ENCODE measurements around the gene GNAT3.

GNAT3 gene

DNA sequence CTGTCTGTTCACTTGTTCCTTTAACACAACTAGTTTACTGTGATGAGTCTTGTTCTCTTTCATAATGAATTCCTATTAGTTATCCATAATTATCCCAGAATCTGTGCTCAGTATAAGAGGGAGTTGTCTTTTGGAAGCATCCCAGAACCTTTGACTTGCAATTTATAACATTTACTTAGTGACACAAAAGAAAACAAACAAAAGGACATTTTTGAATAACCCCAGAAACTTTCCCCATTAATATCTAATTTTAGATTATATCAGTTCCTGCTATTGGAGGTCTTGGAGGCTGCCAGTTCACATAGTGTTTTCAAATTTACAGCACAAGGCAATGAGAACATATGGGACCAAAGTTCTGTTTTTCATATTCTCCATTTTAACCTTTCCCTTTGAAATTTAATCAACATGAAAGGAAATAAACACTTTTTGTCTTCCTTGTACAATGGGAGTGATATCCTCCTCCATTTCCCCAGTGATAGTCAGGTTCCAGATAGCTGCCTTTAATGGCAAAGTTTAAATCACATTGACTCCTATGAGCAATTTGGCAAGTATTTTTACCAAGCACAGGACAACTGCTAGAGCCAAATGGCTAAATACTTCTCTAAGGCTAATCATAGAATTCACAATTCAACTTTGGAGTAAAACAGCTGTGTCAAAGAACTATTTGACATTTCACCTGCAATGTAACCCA, 37.1 kb upstream of the GNAT3 start:
- Histone ChIP-seq H3K79me1 (ENCODE audit: low read depth, low read length) (no peaks in the 10 kb centered on the region), H3K36me3 (replicated peaks in 1 of 2; ENCODE audit: control insufficient read depth in 2 of 2, insufficient read depth in 2 of 2, low read length in 2 of 2) (no peaks in the 10 kb centered on the region), H3K23ac (ENCODE audit: low read depth, low read length, poor library complexity) (no peak overlapping the region), H3K14ac (ENCODE audit: low read length) (no peak overlapping the region), H4K8ac (ENCODE audit: low read depth, low read length) (no peak overlapping the region), H3K9ac (ENCODE audit: low read depth, low read length, poor library complexity) (no peak overlapping the region), H3K27me3 (ENCODE audit: control insufficient read depth in 3 of 3, insufficient read depth in 3 of 3, low read depth in 1 of 3, low read length in 3 of 3) (no peaks in the 10 kb centered on the region), H3K4me3 (ENCODE audit: low read length in 2 of 2) (no peak overlapping the region), H4K91ac (ENCODE audit: low read depth, low read length, poor library complexity) (no peak overlapping the region), H2BK120ac (ENCODE audit: low read depth, low read length) (no peak overlapping the region), H2BK15ac (ENCODE audit: low read length) (no peak overlapping the region), H3K4me2 (ENCODE audit: insufficient read depth, low read length, poor library complexity, severe bottlenecking) (no peak overlapping the region), H2AFZ (ENCODE audit: low read length) (no peak overlapping the region), H3K9me3 (replicated peaks in 1 of 2; ENCODE audit: control insufficient read depth in 2 of 2, insufficient read depth in 1 of 2, low read depth in 1 of 2, low read length in 2 of 2) (no peaks in the 10 kb centered on the region), H2AK5ac (ENCODE audit: low read depth, low read length) (no peak overlapping the region), H2BK12ac (ENCODE audit: low read length) (no peak overlapping the region), H3K4me1 (ENCODE audit: control insufficient read depth in 2 of 2, insufficient read depth in 1 of 2, low read depth in 1 of 2, low read length in 2 of 2) (no peaks in the 10 kb centered on the region), H3K18ac (ENCODE audit: low read length) (no peak overlapping the region), H3K4ac (ENCODE audit: low read length) (no peak overlapping the region), H2BK5ac (ENCODE audit: low read length) (no peak overlapping the region), H3K27ac (replicated peaks; ENCODE audit: low read length) (no peak overlapping the region)
- no peak for DNase-seq (ENCODE audit: low spot score)

- no peak overlapping the region for H2BK120ac ChIP-seq (ENCODE audit: low read depth, low read length)
- H3K27ac ChIP-seq (replicated peaks; ENCODE audit: low read length) = no peak overlapping the region
- no peak overlapping the region for H2BK5ac ChIP-seq (ENCODE audit: low read length)
- no peak overlapping the region for H3K4ac ChIP-seq (ENCODE audit: low read length)
- no CpG with 5 or more reads among the region's 1 CpG for WGBS, 2 donors (ENCODE audit: extremely low coverage in 2 of 2, insufficient read length in 2 of 2, insufficient replicate concordance in 1 of 2)
- no peak overlapping the region for H2AFZ ChIP-seq (ENCODE audit: low read length)
- H2BK12ac ChIP-seq (ENCODE audit: low read length) = no peak overlapping the region
- no peak for DNase-seq (ENCODE audit: low spot score)
- H3K36me3 ChIP-seq (replicated peaks in 1 of 2; ENCODE audit: control insufficient read depth in 2 of 2, insufficient read depth in 2 of 2, low read length in 2 of 2) = no peaks in the 10 kb centered on the region
- H3K27me3 ChIP-seq (ENCODE audit: control insufficient read depth in 3 of 3, insufficient read depth in 3 of 3, low read depth in 1 of 3, low read length in 3 of 3) = no peaks in the 10 kb centered on the region
- H3K14ac ChIP-seq (ENCODE audit: low read length) = no peak overlapping the region
- no peak overlapping the region for H3K4me2 ChIP-seq (ENCODE audit: insufficient read depth, low read length, poor library complexity, severe bottlenecking)
- no peak overlapping the region for H4K91ac ChIP-seq (ENCODE audit: low read depth, low read length, poor library complexity)
- no peak overlapping the region for H2BK15ac ChIP-seq (ENCODE audit: low read length)
- H3K18ac ChIP-seq (ENCODE audit: low read length) = no peak overlapping the region
- no peak overlapping the region for H3K4me3 ChIP-seq (ENCODE audit: low read length in 2 of 2)
- no peaks in the 10 kb centered on the region for H3K4me1 ChIP-seq (ENCODE audit: control insufficient read depth in 2 of 2, insufficient read depth in 1 of 2, low read depth in 1 of 2, low read length in 2 of 2)
- H3K79me1 ChIP-seq (ENCODE audit: low read depth, low read length) = no peaks in the 10 kb centered on the region
- no peak overlapping the region for H3K23ac ChIP-seq (ENCODE audit: low read depth, low read length, poor library complexity)
- H4K8ac ChIP-seq (ENCODE audit: low read depth, low read length) = no peak overlapping the region
- H3K9ac ChIP-seq (ENCODE audit: low read depth, low read length, poor library complexity) = no peak overlapping the region
- H2AK5ac ChIP-seq (ENCODE audit: low read depth, low read length) = no peak overlapping the region
- H3K9me3 ChIP-seq (replicated peaks in 1 of 2; ENCODE audit: control insufficient read depth in 2 of 2, insufficient read depth in 1 of 2, low read depth in 1 of 2, low read length in 2 of 2) = peaks cover 3 to 5% of the 10 kb centered on the region in 2 donors
Measured at GRCh38 chr7:80542398-80542797, 30.5 kb upstream of the GNAT3 start.

DNA sequence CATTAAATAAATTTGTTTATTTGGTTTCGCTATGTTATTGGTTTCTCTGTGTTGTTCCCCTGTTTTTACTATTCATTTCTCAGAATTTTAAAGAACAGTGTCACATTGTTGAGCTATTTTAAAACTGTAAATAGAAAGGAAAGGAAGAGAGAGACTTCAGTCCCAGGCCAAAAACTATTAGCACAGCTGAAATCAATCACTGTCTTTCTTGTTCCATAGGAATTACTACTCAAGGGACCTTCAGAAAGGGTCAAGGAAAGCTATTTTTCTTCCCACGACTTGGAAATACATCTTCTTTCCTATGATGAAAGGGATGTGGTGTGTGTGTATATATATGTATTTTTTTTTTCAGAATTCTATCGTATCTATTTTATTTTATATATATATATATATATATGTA, 29.0 kb upstream of the GNAT3 start:
- H2AK5ac ChIP-seq (ENCODE audit: low read depth, low read length) = no peak overlapping the region
- no peak overlapping the region for H3K23ac ChIP-seq (ENCODE audit: low read depth, low read length, poor library complexity)
- H3K4me3 ChIP-seq (ENCODE audit: low read length in 2 of 2) = no peak overlapping the region
- H4K91ac ChIP-seq (ENCODE audit: low read depth, low read length, poor library complexity) = no peak overlapping the region
- no peak overlapping the region for H3K4ac ChIP-seq (ENCODE audit: low read length)
- H3K9ac ChIP-seq (ENCODE audit: low read depth, low read length, poor library complexity) = no peak overlapping the region
- no peak overlapping the region for H2BK12ac ChIP-seq (ENCODE audit: low read length)
- H3K27me3 ChIP-seq (ENCODE audit: control insufficient read depth in 3 of 3, insufficient read depth in 3 of 3, low read depth in 1 of 3, low read length in 3 of 3) = no peaks in the 10 kb centered on the region
- H3K27ac ChIP-seq (replicated peaks; ENCODE audit: low read length) = no peak overlapping the region
- no peak overlapping the region for H2BK5ac ChIP-seq (ENCODE audit: low read length)
- DNase-seq (ENCODE audit: low spot score) = no peak
- H4K8ac ChIP-seq (ENCODE audit: low read depth, low read length) = no peak overlapping the region
- H3K4me2 ChIP-seq (ENCODE audit: insufficient read depth, low read length, poor library complexity, severe bottlenecking) = no peak overlapping the region
- peaks cover 3 to 5% of the 10 kb centered on the region in 2 donors for H3K9me3 ChIP-seq (replicated peaks in 1 of 2; ENCODE audit: control insufficient read depth in 2 of 2, insufficient read depth in 1 of 2, low read depth in 1 of 2, low read length in 2 of 2)
- WGBS, 2 donors (ENCODE audit: extremely low coverage in 2 of 2, insufficient read length in 2 of 2, insufficient replicate concordance in 1 of 2) = no CpG with 5 or more reads among the region's 3 CpGs
- H3K36me3 ChIP-seq (replicated peaks in 1 of 2; ENCODE audit: control insufficient read depth in 2 of 2, insufficient read depth in 2 of 2, low read length in 2 of 2) = no peaks in the 10 kb centered on the region
- no peak overlapping the region for H2BK120ac ChIP-seq (ENCODE audit: low read depth, low read length)
- H3K14ac ChIP-seq (ENCODE audit: low read length) = no peak overlapping the region
- no peaks in the 10 kb centered on the region for H3K4me1 ChIP-seq (ENCODE audit: control insufficient read depth in 2 of 2, insufficient read depth in 1 of 2, low read depth in 1 of 2, low read length in 2 of 2)
- H2BK15ac ChIP-seq (ENCODE audit: low read length) = no peak overlapping the region
- H3K79me1 ChIP-seq (ENCODE audit: low read depth, low read length) = no peaks in the 10 kb centered on the region
- no peak overlapping the region for H3K18ac ChIP-seq (ENCODE audit: low read length)
- H2AFZ ChIP-seq (ENCODE audit: low read length) = no peak overlapping the region

DNA sequence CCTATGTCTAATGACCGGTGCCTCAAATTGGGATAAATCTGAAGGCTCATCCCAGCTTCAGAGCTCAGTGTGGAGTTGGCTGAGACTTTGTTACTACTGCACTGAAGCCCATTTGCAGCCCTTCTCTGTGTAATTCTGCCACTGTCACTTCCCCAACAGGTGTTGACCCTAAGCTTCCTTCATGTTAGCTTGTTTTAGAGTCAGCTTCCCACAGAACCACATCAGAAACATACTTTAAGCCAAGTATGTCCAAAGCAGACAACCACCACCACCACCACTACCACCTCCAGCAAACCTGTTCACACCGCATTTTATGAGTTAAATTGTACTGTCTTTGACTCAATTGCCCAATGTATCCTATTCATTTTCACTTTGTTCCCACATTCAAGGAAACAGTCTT, 25.2 kb upstream of the GNAT3 start:
- no CpG with 5 or more reads among the region's 2 CpGs for WGBS, 2 donors (ENCODE audit: extremely low coverage in 2 of 2, insufficient read length in 2 of 2, insufficient replicate concordance in 1 of 2)
- Histone ChIP-seq H3K23ac (ENCODE audit: low read depth, low read length, poor library complexity) (no peak overlapping the region), H3K27ac (replicated peaks; ENCODE audit: low read length) (no peak overlapping the region), H3K79me1 (ENCODE audit: low read depth, low read length) (no peaks in the 10 kb centered on the region), H3K4me2 (ENCODE audit: insufficient read depth, low read length, poor library complexity, severe bottlenecking) (no peak overlapping the region), H3K36me3 (replicated peaks in 1 of 2; ENCODE audit: control insufficient read depth in 2 of 2, insufficient read depth in 2 of 2, low read length in 2 of 2) (no peaks in the 10 kb centered on the region), H2AFZ (ENCODE audit: low read length) (no peak overlapping the region), H4K91ac (ENCODE audit: low read depth, low read length, poor library complexity) (no peak overlapping the region), H3K9ac (ENCODE audit: low read depth, low read length, poor library complexity) (no peak overlapping the region), H2AK5ac (ENCODE audit: low read depth, low read length) (no peak overlapping the region), H2BK120ac (ENCODE audit: low read depth, low read length) (no peak overlapping the region), H3K18ac (ENCODE audit: low read length) (no peak overlapping the region), H3K27me3 (ENCODE audit: control insufficient read depth in 3 of 3, insufficient read depth in 3 of 3, low read depth in 1 of 3, low read length in 3 of 3) (no peaks in the 10 kb centered on the region), H3K14ac (ENCODE audit: low read length) (no peak overlapping the region), H3K4me1 (ENCODE audit: control insufficient read depth in 2 of 2, insufficient read depth in 1 of 2, low read depth in 1 of 2, low read length in 2 of 2) (peaks cover 0 to 3% of the 10 kb centered on the region in 2 donors), H2BK12ac (ENCODE audit: low read length) (no peak overlapping the region), H2BK5ac (ENCODE audit: low read length) (no peak overlapping the region), H3K9me3 (replicated peaks in 1 of 2; ENCODE audit: control insufficient read depth in 2 of 2, insufficient read depth in 1 of 2, low read depth in 1 of 2, low read length in 2 of 2) (peaks cover 0 to 7% of the 10 kb centered on the region in 2 donors), H4K8ac (ENCODE audit: low read depth, low read length) (no peak overlapping the region), H2BK15ac (ENCODE audit: low read length) (no peak overlapping the region), H3K4ac (ENCODE audit: low read length) (no peak overlapping the region), H3K4me3 (ENCODE audit: low read length in 2 of 2) (no peak overlapping the region)
- no peak for DNase-seq (ENCODE audit: low spot score)

All from neuronal stem cell (in vitro differentiated cells).